Adrenal gland (tissue), 12 donors: Measurements from ENCODE around the gene TCF12. TPM values are rescaled to one million over a fixed set of nuclear protein-coding genes. Genes with fewer than 3 reads are reported as not detected.

Experiments
- DNase-seq, 7 donors: peaks; one replicate each; pipeline ENCODE4 v3.0.0-alpha.2; 2019 to 2020
- H3K27ac ChIP-seq, 5 donors: fragments of 200-600 bp; sonication (generic) in 4 of 5; 1 replicate in 3 of 5; 2 replicates in 2 of 5; pipeline versions ENCODE4 v1.5.1 to v1.8.0; 2016 to 2020; ENCODE audit warnings: mild to moderate bottlenecking in 1 of 5
- H3K27me3 ChIP-seq: fragments of 200-600 bp; 2 replicates; pipeline ENCODE4 v1.8.0; 2021
- H3K36me3 ChIP-seq, 2 donors: fragments of 200-600 bp; replicated peaks in 1 of 2; 1 replicate in 1 of 2; 2 replicates in 1 of 2; pipeline versions ENCODE4 v1.5.1 to v1.8.0; 2018 to 2022
- H3K4me1 ChIP-seq, 2 donors: fragments of 200-600 bp; replicated peaks in 1 of 2; 1 replicate in 1 of 2; 2 replicates in 1 of 2; pipeline versions ENCODE4 v1.5.1 to v1.8.0; 2018 to 2021
- H3K4me3 ChIP-seq, 4 donors: fragments of 200-600 bp; sonication (generic) in 3 of 4; one replicate each; pipeline ENCODE4 v1.5.1; 2016 to 2018
- H3K9me3 ChIP-seq, 3 donors: fragments of 200-600 bp; sonication (generic) in 1 of 3; replicated peaks in 1 of 3; 1 replicate in 2 of 3; 2 replicates in 1 of 3; pipeline versions ENCODE4 v1.5.1 to v1.8.0; 2016 to 2021
- CTCF ChIP-seq, 6 experiments: fragments of 450-650 bp in 4 of 6; fragments of 200-600 bp in 2 of 6; sonication (generic) in 1 of 6; IDR thresholded peaks; 1 replicate in 5 of 6; 2 replicates in 1 of 6; pipeline versions ENCODE4 v1.5.1 to v1.8.0; 2016 to 2021; ENCODE audit warnings: antibody characterized with exemption in 6 of 6, mild to moderate bottlenecking in 2 of 6, moderate library complexity in 1 of 6
- POLR2A ChIP-seq, 2 donors: fragments of 450-650 bp; IDR thresholded peaks; one replicate each; pipeline ENCODE4 v1.6.1; 2017; ENCODE audit warnings: antibody characterized with exemption in 2 of 2, mild to moderate bottlenecking in 2 of 2, moderate library complexity in 1 of 2
- WGBS, 4 donors: extraction: QIAGEN DNeasy Blood & Tissue Kit in 2 of 4; methylation state at CpG; one replicate each; pipeline versions ENCODE4 v1.1.5 to v1.1.7; 2013 to 2017; 5-methylcytosine and 5-hydroxymethylcytosine counted together
- intact Hi-C, 2 donors: fragments of 100-400 bp; cut with DNase I; formaldehyde crosslinking; loops; one replicate each; pipeline versions ENCODE4 v1.14.1 to v1.15.0; 2022 to 2023
- polyA plus RNA-seq, 3 donors: library from polyadenylated mRNA; stranded (reverse); fragments of 200-250 nt in 2 of 3; fragments of 350-450 nt in 1 of 3; fragmentation: Illumina TruSeq in 1 of 3; extraction: RNeasy Lipid Tissue Mini Kit (QIAGEN cat#74804) in 1 of 3; gene quantifications; one replicate each; pipeline ENCODE4 v1.2.3, GENCODE V29; 2013 to 2014
- total RNA-seq, 9 donors: library from RNA; depleted of rRNA in 4 of 9; stranded (reverse); fragments of >200 nt in 4 of 9; fragments of 120-200 nt in 1 of 9; fragmentation: NEBNext Ultra II Directional in 1 of 9; extraction: Animal tissue kit (Norgen Biotek cat#: 25700) in 1 of 9; gene quantifications; one replicate each; pipeline versions ENCODE4 v1.1.0 to v1.2.4, GENCODE V29; 2013 to 2023
- donor health status: healthy with polysubstance abuse.
- donor health status: Bipolar disorder and iron deficiency.
- donor health status: DM: yes; HTN: yes; CAD: no.
- donor health status: DM: no; HTN: no; CAD: no.
- donor health status: DM: no; HTN: no; CAD: no.
- donor health status: DM: yes; HTN: yes; CAD: no.

The TCF12 gene
- total and polyA plus RNA-seq, 12 donors, result 7.6 to 121 (median 75.6) TPM

- intact Hi-C loops, result loop anchor here (10.0 kb wide), 2 partner anchors 221 to 391 kb away; no protein-coding TSS in a partner anchor
- H3K27ac ChIP-seq, result peak overlapping the region in 1 of 5 donors; percentile 24
- DNase-seq, result no peak
- H3K36me3 ChIP-seq, result no peaks in the 10 kb centered on the region
- WGBS, 4 donors, result 64 to 73% (median 70%) methylated on average over 2 of the region's 2 CpGs
- H3K4me3 ChIP-seq, result peak overlapping the region in 1 of 4 donors; percentile 5
- no peaks in the 10 kb centered on the region for H3K27me3 ChIP-seq
- TF ChIP-seq CTCF (IDR thresholded peaks at IDR 0.05) (no peak), POLR2A (IDR thresholded peaks at IDR 0.05) (no peak)
- H3K4me1 ChIP-seq, result peaks cover 0 to 19% of the 10 kb centered on the region in 2 donors
- no peaks in the 10 kb centered on the region for H3K9me3 ChIP-seq
Measured at GRCh38 chr15:56913670-56914069, 4.8 kb upstream of the TCF12 start.

GRCh38 chr15:56915888-56916287 is 2.6 kb upstream of the TCF12 start:
- DNase-seq, result no peak
- peaks cover 7 to 28% of the 10 kb centered on the region in 2 donors for H3K4me1 ChIP-seq
- H3K36me3 ChIP-seq, result no peaks in the 10 kb centered on the region
- intact Hi-C loops, result loop anchor here (10.0 kb wide), 2 partner anchors 219 to 389 kb away; no protein-coding TSS in a partner anchor
- WGBS, 4 donors, result 90 to 96% (median 92%) methylated on average over 4 of the region's 4 CpGs
- H3K27ac ChIP-seq, result no peak overlapping the region
- no peak overlapping the region for H3K4me3 ChIP-seq
- no peaks in the 10 kb centered on the region for H3K27me3 ChIP-seq
- H3K9me3 ChIP-seq, result no peaks in the 10 kb centered on the region
- no peak for TF ChIP-seq POLR2A (IDR thresholded peaks at IDR 0.05)
- TF ChIP-seq CTCF (IDR thresholded peaks at IDR 0.05), result no peak

- TF ChIP-seq POLR2A (IDR thresholded peaks at IDR 0.05), result no peak
- TF ChIP-seq CTCF (IDR thresholded peaks at IDR 0.05), result no peak
- no peaks in the 10 kb centered on the region for H3K9me3 ChIP-seq
- peak overlapping the region in 2 of 4 donors; percentile 93 to 98 for H3K4me3 ChIP-seq
- 97 to 99% (median 98%) methylated on average over 8 of the region's 8 CpGs for WGBS, 4 donors
- no peaks in the 10 kb centered on the region for H3K27me3 ChIP-seq
- no peak for DNase-seq
- H3K36me3 ChIP-seq, result no peaks in the 10 kb centered on the region
- peaks cover 12 to 35% of the 10 kb centered on the region in 2 donors for H3K4me1 ChIP-seq
- intact Hi-C loops, result loop anchor here (10.0 kb wide), 2 partner anchors 218 to 388 kb away; no protein-coding TSS in a partner anchor
- peak overlapping the region in 3 of 5 donors; percentile 95 to 99 (median 97) for H3K27ac ChIP-seq
Measured at GRCh38 chr15:56916825-56917477, 1.5 kb upstream of the TCF12 start.

- TF ChIP-seq CTCF (IDR thresholded peaks at IDR 0.05) (no peak), POLR2A (IDR thresholded peaks at IDR 0.05) (no peak)
Measured at GRCh38 chr15:56917652-56918045, 795 bp upstream of the TCF12 start.

More at GRCh38 chr15:56917652-56918045, 795 bp upstream of the TCF12 start:
- Histone ChIP-seq H3K27me3 (no peaks in the 10 kb centered on the region), H3K27ac (peak overlapping the region in 4 of 5 donors; percentile 95 to 99 (median 97)), H3K36me3 (no peaks in the 10 kb centered on the region), H3K4me1 (peaks cover 12 to 42% of the 10 kb centered on the region in 2 donors), H3K9me3 (no peaks in the 10 kb centered on the region), H3K4me3 (peak overlapping the region in 2 of 4 donors; percentile 93 to 98)
- intact Hi-C loops, result loop anchor here (10.0 kb wide), 2 partner anchors 217 to 387 kb away; no protein-coding TSS in a partner anchor
- WGBS, 4 donors, result 26 to 33% (median 31%) methylated on average over 8 to 9 of the region's 9 CpGs
- peak in 1 of 7 donors; percentile 55 for DNase-seq
